CD4-positive, alpha-beta memory T cell (primary cell): Measurements from ENCODE around the gene C11orf21. TPM values are rescaled to one million over a fixed set of nuclear protein-coding genes. Genes with fewer than 3 reads are reported as not detected.

ENCODE experiments used
- CTCF ChIA-PET: fragments of 350-600 bp; sonication (Branson Sonifier 250); formaldehyde crosslinking; loops from one replicate; lab custom pipeline; 2021; ENCODE audit warnings: inconsistent platforms; ENCODE audit not compliant: partially characterized antibody; lab: Charles Lee
- POLR2A ChIA-PET: fragments of 350-600 bp; sonication (Branson Sonifier 250); formaldehyde crosslinking; loops from one replicate; lab custom pipeline; 2021; ENCODE audit not compliant: partially characterized antibody; lab: Charles Lee
- DNase-seq, 5 donors: peaks; one replicate each; pipeline versions ENCODE4 v3.0.0 to v3.0.0-alpha.2; 2020 to 2022; ENCODE audit warnings: mixed read lengths in 1 of 5
- H3K27ac ChIP-seq: one replicate; pipeline ENCODE4 v1.7.0; 2013; ENCODE audit warnings: low read depth, low read length
- H3K27me3 ChIP-seq: 2 replicates; pipeline ENCODE4 v1.7.0; 2013; ENCODE audit warnings: mild to moderate bottlenecking, low read length, moderate library complexity; ENCODE audit not compliant: insufficient read depth
- H3K36me3 ChIP-seq: 2 replicates; pipeline ENCODE4 v1.7.0; 2013; ENCODE audit warnings: mild to moderate bottlenecking, low read length, moderate library complexity; ENCODE audit not compliant: insufficient read depth
- H3K4me1 ChIP-seq: 2 replicates; pipeline ENCODE4 v1.7.0; 2013; ENCODE audit warnings: mild to moderate bottlenecking, low read length, moderate library complexity; ENCODE audit not compliant: insufficient read depth
- H3K4me3 ChIP-seq, 2 donors: one replicate each; pipeline ENCODE4 v1.7.0; 2013; ENCODE audit warnings: low read length in 2 of 2, mild to moderate bottlenecking in 1 of 2
- H3K9me3 ChIP-seq, 2 donors: one replicate each; pipeline ENCODE4 v1.7.0; 2013; ENCODE audit warnings: low read length in 2 of 2, control low read depth in 1 of 2; ENCODE audit not compliant: control insufficient read depth in 1 of 2
- H3K27ac Mint-ChIP-seq, 7 donors: one replicate each; pipeline ENCODE4 v1.8.0; 2020 to 2021; ENCODE audit warnings: mixed read lengths in 7 of 7, mild to moderate bottlenecking in 6 of 7, inconsistent platforms in 3 of 7, moderate library complexity in 3 of 7
- H3K27me3 Mint-ChIP-seq, 2 donors: one replicate each; pipeline ENCODE4 v1.8.0; 2020 to 2021; ENCODE audit warnings: mixed read lengths in 2 of 2
- H3K36me3 Mint-ChIP-seq, 2 donors: one replicate each; pipeline ENCODE4 v1.8.0; 2020 to 2021; ENCODE audit warnings: mixed read lengths in 2 of 2, inconsistent platforms in 1 of 2, mild to moderate bottlenecking in 1 of 2
- H3K4me1 Mint-ChIP-seq, 4 donors: one replicate each; pipeline ENCODE4 v1.8.0; 2020 to 2021; ENCODE audit warnings: mixed read lengths in 4 of 4, mild to moderate bottlenecking in 1 of 4
- H3K4me3 Mint-ChIP-seq, 8 donors: one replicate each; pipeline ENCODE4 v1.8.0; 2020 to 2021; ENCODE audit warnings: mixed read lengths in 8 of 8, mild to moderate bottlenecking in 7 of 8, moderate library complexity in 6 of 8, inconsistent platforms in 3 of 8
- H3K9me3 Mint-ChIP-seq, 8 donors: one replicate each; pipeline ENCODE4 v1.8.0; 2020 to 2021; ENCODE audit warnings: mixed read lengths in 8 of 8, mild to moderate bottlenecking in 5 of 8, inconsistent platforms in 3 of 8, moderate library complexity in 1 of 8
- intact Hi-C: fragments of 100-400 bp; cut with micrococcal nuclease; formaldehyde crosslinking; loops from one replicate; pipeline ENCODE4 v1.15.1; 2023
- polyA plus RNA-seq, 2 donors: library from polyadenylated mRNA; unstranded; fragments of 300-500 nt; fragmentation: Illumina TruSeq; gene quantifications; one replicate each; pipeline ENCODE4 v1.2.3, GENCODE V29; 2021
- total RNA-seq, 2 experiments: library from RNA; stranded (reverse); gene quantifications; one replicate each; pipeline ENCODE4 v1.2.3, GENCODE V29; 2021

Gene C11orf21
- total and polyA plus RNA-seq, 4 experiments from 2014 or later: 9.4 to 65.6 (median 37.6) TPM

DNA sequence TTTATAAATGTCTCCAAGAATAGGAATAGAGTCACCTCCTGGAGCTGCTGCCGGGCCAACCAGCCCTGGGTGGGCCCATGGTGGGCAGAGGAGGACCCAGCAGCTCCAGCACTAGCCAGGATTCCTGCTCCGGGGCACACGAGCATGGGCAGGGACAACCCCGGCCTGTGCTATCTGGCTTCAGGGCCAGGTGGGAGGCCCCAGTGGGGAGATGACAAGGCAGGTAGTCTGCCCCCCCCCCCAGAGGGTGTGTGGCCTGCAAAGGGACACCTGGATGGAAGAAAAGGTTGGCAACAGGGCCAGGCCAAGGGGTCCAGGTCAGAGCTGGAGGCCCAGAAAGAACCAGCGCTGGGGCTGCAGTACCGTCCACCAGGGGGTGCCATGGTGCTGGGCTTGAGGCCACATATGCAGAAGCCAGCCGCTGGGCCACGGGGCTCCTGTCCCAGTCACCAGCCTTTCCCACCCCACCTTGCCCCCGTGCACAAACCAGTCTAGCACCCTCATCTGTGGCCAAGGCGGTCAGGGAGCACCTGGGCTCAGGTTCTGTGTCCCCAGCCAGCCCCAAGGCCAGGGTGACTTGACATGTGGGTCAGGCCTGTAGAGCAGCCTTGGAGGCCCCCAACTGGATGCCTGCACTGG is 3.5 kb upstream of the C11orf21 start:
- POLR2A ChIA-PET: interaction anchor here (0.7 to 5.6 kb wide), 12 partner anchors 8 to 114 kb away, joined by 3 to 37 read pairs (median 6); partner anchors contain the start of genes CD81 and TSSC4
- Mint-ChIP-seq H3K27ac (peak overlapping the region; percentile 29 to 89 (median 66)), H3K4me3 (peak overlapping the region; percentile 63 to 91 (median 83)), H3K9me3 (no peaks in the 10 kb centered on the region), H3K27me3 (no peaks in the 10 kb centered on the region), H3K4me1 (peaks cover 24 to 57% (median 41%) of the 10 kb centered on the region in 4 donors), H3K36me3 (peaks cover 4 to 14% of the 10 kb centered on the region in 2 donors)
- intact Hi-C loops: loop anchor here (1.0 to 2.0 kb wide), 3 partner anchors 95 to 226 kb away; partner anchors contain the start of gene TSSC4
- H3K4me1 ChIP-seq: peaks cover 75% of the 10 kb centered on the region
- H3K27ac ChIP-seq: peak overlapping the region; percentile 52
- H3K27me3 ChIP-seq: no peaks in the 10 kb centered on the region
- H3K4me3 ChIP-seq: peak overlapping the region; percentile 44 to 48
- no peaks in the 10 kb centered on the region for H3K9me3 ChIP-seq
- DNase-seq: peak; percentile 71 to 79 (median 74)
- no peaks in the 10 kb centered on the region for H3K36me3 ChIP-seq
- CTCF ChIA-PET: interaction anchor here (0.8 to 8.6 kb wide), 40 partner anchors 8 to 598 kb away, joined by 3 to 262 read pairs (median 4); partner anchors contain the start of genes CD81 and TSSC4

- H3K4me1 Mint-ChIP-seq: peaks cover 26 to 60% (median 42%) of the 10 kb centered on the region in 4 donors
- H3K27me3 Mint-ChIP-seq: no peaks in the 10 kb centered on the region
- H3K27me3 ChIP-seq: no peaks in the 10 kb centered on the region
- POLR2A ChIA-PET: interaction anchor here (0.7 to 5.6 kb wide), 9 partner anchors 12 to 115 kb away, joined by 3 to 37 read pairs (median 9); partner anchors contain the start of genes CD81 and TSSC4
- H3K4me1 ChIP-seq: peaks cover 78% of the 10 kb centered on the region
- H3K4me3 ChIP-seq: no peak overlapping the region
- peak overlapping the region; percentile 52 for H3K27ac ChIP-seq
- CTCF ChIA-PET: interaction anchor here (0.8 to 8.6 kb wide), 33 partner anchors 9 to 599 kb away, joined by 3 to 262 read pairs (median 5); partner anchors contain the start of genes CD81 and TSSC4
- peak overlapping the region in 6 of 8 donors; percentile 54 to 97 (median 86) for H3K4me3 Mint-ChIP-seq
- H3K9me3 Mint-ChIP-seq: no peaks in the 10 kb centered on the region
- H3K36me3 Mint-ChIP-seq: peaks cover 4 to 14% of the 10 kb centered on the region in 2 donors
- no peaks in the 10 kb centered on the region for H3K9me3 ChIP-seq
- no peaks in the 10 kb centered on the region for H3K36me3 ChIP-seq
- DNase-seq: peak in 1 of 5 donors; percentile 39
- peak overlapping the region in 6 of 7 donors; percentile 29 to 81 (median 59) for H3K27ac Mint-ChIP-seq
- intact Hi-C loops: loop anchor here (1.0 to 5.0 kb wide), 5 partner anchors 73 to 583 kb away; partner anchors contain the start of genes CD81, CDKN1C and TSSC4
Observed at GRCh38 chr11:2304506-2305139, 2.9 kb upstream of the C11orf21 start.

GRCh38 chr11:2303627-2304505 is 2.1 kb upstream of the C11orf21 start:
- H3K27me3 ChIP-seq: no peaks in the 10 kb centered on the region
- H3K27ac Mint-ChIP-seq: peak overlapping the region in 5 of 7 donors; percentile 22 to 95 (median 88)
- H3K4me3 ChIP-seq: peak overlapping the region in 1 of 2 donors; percentile 63
- H3K27me3 Mint-ChIP-seq: no peaks in the 10 kb centered on the region
- peaks cover 86% of the 10 kb centered on the region for H3K4me1 ChIP-seq
- no peaks in the 10 kb centered on the region for H3K9me3 ChIP-seq
- H3K9me3 Mint-ChIP-seq: no peaks in the 10 kb centered on the region
- ChIA-PET CTCF (interaction anchor here (0.8 to 8.6 kb wide), 19 partner anchors 10 to 599 kb away, joined by 3 to 262 read pairs (median 6); partner anchors contain the start of genes CD81 and TSSC4), POLR2A (interaction anchor here (0.7 to 5.6 kb wide), 10 partner anchors 13 to 116 kb away, joined by 3 to 73 read pairs (median 19); partner anchors contain the start of genes CD81 and TSSC4)
- peak in 1 of 5 donors; percentile 13 for DNase-seq
- peaks cover 29 to 67% (median 46%) of the 10 kb centered on the region in 4 donors for H3K4me1 Mint-ChIP-seq
- no peaks in the 10 kb centered on the region for H3K36me3 ChIP-seq
- H3K36me3 Mint-ChIP-seq: peaks cover 4 to 18% of the 10 kb centered on the region in 2 donors
- H3K4me3 Mint-ChIP-seq: peak overlapping the region; percentile 35 to 97 (median 95)
- intact Hi-C loops: loop anchor here (2.0 to 5.0 kb wide), 3 partner anchors 73 to 583 kb away; partner anchors contain the start of genes CD81 and CDKN1C
- H3K27ac ChIP-seq: peak overlapping the region; percentile 60

GRCh38 chr11:2302896-2303626 is 1.3 kb upstream of the C11orf21 start:
- no peaks in the 10 kb centered on the region for H3K9me3 Mint-ChIP-seq
- peaks cover 4 to 21% of the 10 kb centered on the region in 2 donors for H3K36me3 Mint-ChIP-seq
- H3K4me3 ChIP-seq: peak overlapping the region in 1 of 2 donors; percentile 63
- POLR2A ChIA-PET: interaction anchor here (1.3 to 5.6 kb wide), 10 partner anchors 8 to 116 kb away, joined by 3 to 73 read pairs (median 16); partner anchors contain the start of genes CD81 and TSSC4
- H3K27me3 ChIP-seq: no peaks in the 10 kb centered on the region
- H3K27ac ChIP-seq: peak overlapping the region; percentile 60
- no peaks in the 10 kb centered on the region for H3K9me3 ChIP-seq
- peaks cover 29 to 72% (median 46%) of the 10 kb centered on the region in 4 donors for H3K4me1 Mint-ChIP-seq
- peak overlapping the region; percentile 86 to 97 (median 96) for H3K4me3 Mint-ChIP-seq
- peaks cover 93% of the 10 kb centered on the region for H3K4me1 ChIP-seq
- H3K27ac Mint-ChIP-seq: peak overlapping the region; percentile 68 to 95 (median 88)
- H3K36me3 ChIP-seq: no peaks in the 10 kb centered on the region
- CTCF ChIA-PET: interaction anchor here (0.8 to 8.6 kb wide), 8 partner anchors 80 to 452 kb away, joined by 3 to 262 read pairs (median 4); partner anchors contain the start of gene TSSC4
- intact Hi-C loops: loop anchor here (5.0 kb wide), 2 partner anchors 74 to 584 kb away; partner anchors contain the start of genes CD81 and CDKN1C
- H3K27me3 Mint-ChIP-seq: no peaks in the 10 kb centered on the region
- peak in 2 of 5 donors; percentile 10 to 39 for DNase-seq

- POLR2A ChIA-PET: interaction anchor here (1.3 to 5.6 kb wide), 11 partner anchors 8 to 712 kb away, joined by 3 to 73 read pairs (median 15); partner anchors contain the start of genes CD81 and TSSC4
- H3K4me3 Mint-ChIP-seq: peak overlapping the region; percentile 86 to 97 (median 96)
- DNase-seq: peak in 2 of 5 donors; percentile 18 to 25
- H3K27ac ChIP-seq: peak overlapping the region; percentile 60
- H3K36me3 Mint-ChIP-seq: peaks cover 4 to 28% of the 10 kb centered on the region in 2 donors
- CTCF ChIA-PET: interaction anchor here (0.9 to 8.6 kb wide), 8 partner anchors 8 to 452 kb away, joined by 3 to 262 read pairs (median 4); no protein-coding TSS in a partner anchor
- H3K9me3 Mint-ChIP-seq: no peaks in the 10 kb centered on the region
- H3K4me3 ChIP-seq: peak overlapping the region; percentile 63 to 65
- peak overlapping the region; percentile 68 to 95 (median 88) for H3K27ac Mint-ChIP-seq
- no peaks in the 10 kb centered on the region for H3K27me3 Mint-ChIP-seq
- intact Hi-C loops: loop anchor here (5.0 kb wide), 2 partner anchors 75 to 585 kb away; partner anchors contain the start of genes CD81 and CDKN1C
- peaks cover 30 to 79% (median 47%) of the 10 kb centered on the region in 4 donors for H3K4me1 Mint-ChIP-seq
- H3K27me3 ChIP-seq: no peaks in the 10 kb centered on the region
- no peaks in the 10 kb centered on the region for H3K36me3 ChIP-seq
- H3K9me3 ChIP-seq: no peaks in the 10 kb centered on the region
- H3K4me1 ChIP-seq: peaks cover 94% of the 10 kb centered on the region
Observed at GRCh38 chr11:2302306-2302895, 683 bp upstream of the C11orf21 start.
